CD4-positive, alpha-beta T cell treated with Interleukin-15 for 1 hour (primary cell): ENCODE results near the gene ABCA1.
"Not testable (repeated sequence)": the region's sequence is repeated elsewhere in the genome, so short reads cannot be mapped to it uniquely, and the experiment has no call there.

Experiments used
- DNase-seq: peaks from one replicate; pipeline ENCODE4 v3.0.0-alpha.2; 2020

Gene ABCA1

GRCh38 chr9:104868687-104869404 is 59.1 kb downstream of the ABCA1 start:
- DNase-seq: peak; percentile 67

GRCh38 chr9:104868303-104868686 is 59.7 kb downstream of the ABCA1 start:
- DNase-seq: no peak

- peak; percentile 46 for DNase-seq
Measured at GRCh38 chr9:104866191-104866590, 61.8 kb downstream of the ABCA1 start.

GRCh38 chr9:104864675-104865104 is 63.3 kb downstream of the ABCA1 start:
- DNase-seq: no peak

GRCh38 chr9:104863180-104863883 is 64.6 kb downstream of the ABCA1 start:
- peak; percentile 43 for DNase-seq

- DNase-seq: no peak
Measured at GRCh38 chr9:104861397-104861796, 66.6 kb downstream of the ABCA1 start.

GRCh38 chr9:104860263-104860662 is 67.7 kb downstream of the ABCA1 start:
- no peak for DNase-seq

- DNase-seq: no peak
Measured at GRCh38 chr9:104858846-104859245, 69.1 kb downstream of the ABCA1 start.

GRCh38 chr9:104858271-104858670 is 69.7 kb downstream of the ABCA1 start:
- DNase-seq: no peak

- no peak for DNase-seq
Measured at GRCh38 chr9:104856413-104856941, 71.5 kb downstream of the ABCA1 start.

GRCh38 chr9:104855807-104856206 is 72.1 kb downstream of the ABCA1 start:
- DNase-seq: no peak

GRCh38 chr9:104855258-104855657 is 72.7 kb downstream of the ABCA1 start:
- DNase-seq: not testable (repeated sequence)

GRCh38 chr9:104854613-104855012 is 73.3 kb downstream of the ABCA1 start:
- no peak for DNase-seq

- no peak for DNase-seq
Measured at GRCh38 chr9:104853683-104854082, 74.3 kb downstream of the ABCA1 start.

GRCh38 chr9:104853159-104853558 is 74.8 kb downstream of the ABCA1 start:
- DNase-seq: no peak

GRCh38 chr9:104851546-104851920 is 76.4 kb downstream of the ABCA1 start:
- DNase-seq: no peak

- DNase-seq: no peak
Measured at GRCh38 chr9:104850786-104851545, 77.0 kb downstream of the ABCA1 start.

GRCh38 chr9:104849023-104849422 is 78.9 kb downstream of the ABCA1 start:
- DNase-seq: no peak

- no peak for DNase-seq
Measured at GRCh38 chr9:104844710-104845109, 83.2 kb downstream of the ABCA1 start.

GRCh38 chr9:104843644-104844240 is 84.2 kb downstream of the ABCA1 start:
- no peak for DNase-seq

GRCh38 chr9:104842698-104843097 is 85.3 kb downstream of the ABCA1 start:
- no peak for DNase-seq

- DNase-seq: no peak
Measured at GRCh38 chr9:104841601-104842141, 86.3 kb downstream of the ABCA1 start.

GRCh38 chr9:104838958-104839357 is 89.0 kb downstream of the ABCA1 start:
- no peak for DNase-seq
